HG03469 (cell line): Measurements from ENCODE around the gene LDAH.

Experiments used
- ATAC-seq: cut with Tn5 transposase; IDR thresholded peaks from one replicate; pipeline ENCODE4 v1.9.1; 2021; ENCODE audit warnings: mild to moderate bottlenecking, moderate library complexity, moderate number of reproducible peaks; ENCODE audit not compliant: unreplicated experiment

The LDAH gene

DNA sequence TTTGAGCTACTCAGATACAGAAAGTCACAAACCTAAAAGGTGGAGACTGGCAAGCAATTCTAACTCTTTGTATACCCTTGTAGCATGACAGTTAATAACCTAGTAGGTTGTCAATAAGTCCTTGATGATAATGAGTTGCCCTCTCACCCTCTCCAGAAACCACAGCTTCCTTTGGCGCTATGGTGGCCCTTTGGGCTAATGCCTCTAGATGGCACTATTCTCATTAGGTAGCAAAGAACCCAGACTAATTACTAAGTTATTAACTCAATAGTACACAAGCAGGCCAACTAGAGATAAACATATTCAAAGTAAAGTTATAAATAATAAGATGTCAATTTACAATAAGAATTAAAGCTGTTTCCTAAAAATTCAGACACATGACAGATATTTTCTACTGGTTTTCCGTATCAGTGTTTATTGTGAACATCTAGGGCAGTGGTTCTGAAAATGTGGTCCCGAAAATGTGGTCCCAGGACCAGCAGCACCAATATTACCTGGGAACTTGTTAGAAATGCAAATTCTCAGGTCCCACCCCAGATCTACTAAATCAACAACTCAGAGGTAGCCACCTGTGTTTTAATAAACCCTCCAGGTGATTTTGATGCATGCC, 41.1 kb downstream of the LDAH start:
- ATAC-seq, result peak; percentile 66

GRCh38 chr2:20771299-20771698, 51.6 kb downstream of the LDAH start:
- ATAC-seq, result no peak

DNA sequence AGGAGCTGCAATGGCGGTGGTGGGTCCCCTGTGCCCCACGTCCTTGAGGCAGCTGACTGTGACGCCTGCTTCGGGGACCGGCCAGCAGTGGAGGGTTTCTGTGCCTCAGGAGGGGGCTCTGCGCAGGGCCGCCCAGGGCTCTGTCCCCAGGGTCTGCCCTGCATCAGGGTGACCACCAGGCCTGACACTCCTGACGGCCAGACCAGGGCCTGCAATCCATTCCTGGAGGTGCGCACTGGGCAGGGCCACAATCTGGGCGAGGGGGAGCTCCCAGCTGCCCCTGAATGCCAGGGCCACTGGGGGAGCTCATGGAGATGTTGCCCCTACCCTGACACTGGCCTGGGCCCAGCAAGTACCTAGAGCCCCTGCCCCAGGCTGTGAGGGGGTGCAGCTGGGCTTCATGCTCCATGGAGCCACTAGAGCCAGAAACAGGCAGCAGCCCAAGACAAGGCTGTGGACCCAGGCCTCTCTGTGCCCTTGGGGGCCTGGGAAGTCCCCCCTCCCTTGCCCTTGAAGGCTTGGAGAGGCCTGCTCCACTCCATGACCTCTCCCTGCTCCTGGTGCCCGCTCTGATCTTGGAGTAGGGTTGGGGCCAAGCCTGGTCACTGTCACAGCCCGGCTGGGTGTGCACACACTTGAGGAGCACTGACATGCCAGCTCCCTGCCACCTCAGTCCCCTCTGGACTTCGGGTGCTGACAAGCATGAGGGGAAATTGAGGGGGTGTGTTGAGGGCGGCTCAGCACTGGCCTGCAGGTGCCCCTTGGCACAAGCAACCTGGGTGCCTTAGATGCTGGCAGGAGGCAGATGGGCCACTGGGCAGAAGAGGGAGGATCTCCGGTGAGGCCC, 55.9 kb downstream of the LDAH start:
- ATAC-seq, result no peak

- no peak for ATAC-seq
Measured at GRCh38 chr2:20766213-20766612, 56.7 kb downstream of the LDAH start.

- no peak for ATAC-seq
Measured at GRCh38 chr2:20762945-20763683, 59.8 kb downstream of the LDAH start.

- ATAC-seq, result no peak
Measured at GRCh38 chr2:20759487-20759886, 63.4 kb downstream of the LDAH start.

GRCh38 chr2:20758997-20759396, 63.9 kb downstream of the LDAH start:
- peak; percentile 61 for ATAC-seq

GRCh38 chr2:20757405-20758090, 65.4 kb downstream of the LDAH start:
- ATAC-seq, result no peak

- ATAC-seq, result no peak
Measured at GRCh38 chr2:20755132-20755800, 67.6 kb downstream of the LDAH start.

GRCh38 chr2:20752293-20752692, 70.6 kb downstream of the LDAH start:
- ATAC-seq, result no peak

- no peak for ATAC-seq
Measured at GRCh38 chr2:20747317-20747716, 75.6 kb downstream of the LDAH start.

DNA sequence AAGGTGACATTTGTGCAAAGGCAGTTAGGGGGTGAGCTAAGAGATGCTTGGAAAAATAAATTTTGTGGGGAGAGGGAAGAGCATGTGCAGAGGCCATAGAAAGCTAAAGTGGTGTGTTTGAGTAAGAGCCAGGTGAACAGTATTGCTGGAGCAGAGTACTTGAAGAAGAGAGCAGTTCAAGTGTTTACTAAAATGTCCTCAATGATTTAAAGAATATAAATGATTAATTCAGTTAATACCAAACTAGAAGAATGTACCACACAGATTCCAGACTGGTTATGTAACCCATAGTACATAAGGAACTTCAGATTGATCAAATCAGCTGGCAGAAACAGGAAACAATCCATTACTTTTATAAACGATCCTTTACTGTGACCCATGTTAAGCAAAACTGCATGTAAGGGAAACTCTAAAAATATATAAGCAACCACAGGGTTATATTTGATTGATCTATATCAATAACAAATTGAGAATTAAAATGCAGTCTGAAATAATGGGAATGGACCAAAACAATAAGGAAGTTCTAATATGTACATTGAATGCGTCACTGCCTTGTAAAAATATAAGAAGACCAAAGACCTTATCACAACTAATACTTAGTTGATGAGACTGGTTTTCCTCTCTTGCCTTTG, 76.9 kb downstream of the LDAH start:
- no peak for ATAC-seq

GRCh38 chr2:20744366-20745335, 78.2 kb downstream of the LDAH start:
- ATAC-seq, result peak; percentile 89

DNA sequence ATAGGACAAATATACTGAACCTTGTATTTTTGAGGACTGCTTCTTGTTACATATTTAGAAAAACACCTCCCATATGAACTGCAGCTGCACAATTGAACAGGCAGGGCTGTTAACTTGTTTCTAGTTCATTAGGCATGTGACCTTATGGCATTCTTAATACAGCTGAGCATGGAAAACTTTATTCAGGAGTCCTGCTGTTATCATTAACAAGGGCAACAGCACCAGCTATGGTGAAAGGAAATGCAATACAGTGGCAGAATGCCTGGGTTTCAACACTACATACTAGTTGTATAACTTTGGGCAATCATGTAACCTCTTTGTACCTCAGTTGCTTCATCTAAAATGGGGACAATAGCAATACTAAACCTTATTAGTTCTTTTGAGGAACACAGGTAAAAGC, 84.1 kb downstream of the LDAH start:
- no peak for ATAC-seq

DNA sequence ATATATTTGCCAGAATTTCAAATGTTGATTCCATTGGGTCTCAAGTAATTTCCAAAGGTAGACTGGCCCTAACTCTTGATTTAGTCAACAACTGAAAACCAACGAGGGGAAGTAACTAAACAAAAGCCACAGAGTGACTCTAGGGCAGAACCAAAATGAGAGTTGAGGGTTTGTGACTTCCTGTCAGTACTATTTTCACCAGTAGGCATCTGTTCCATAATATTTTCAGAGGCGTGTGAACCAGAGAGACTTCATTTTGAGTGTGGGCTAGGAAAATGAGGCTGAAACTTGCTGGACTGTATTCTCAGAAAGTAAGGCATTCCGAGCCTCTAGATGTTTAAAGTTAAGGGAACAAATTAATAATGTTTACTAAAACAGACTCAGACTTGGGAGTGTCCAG, 85.4 kb downstream of the LDAH start:
- ATAC-seq, result peak; percentile 96

- ATAC-seq, result no peak
Measured at GRCh38 chr2:20728114-20728758, 94.7 kb downstream of the LDAH start.

GRCh38 chr2:20726913-20727312, 96.0 kb downstream of the LDAH start:
- no peak for ATAC-seq

DNA sequence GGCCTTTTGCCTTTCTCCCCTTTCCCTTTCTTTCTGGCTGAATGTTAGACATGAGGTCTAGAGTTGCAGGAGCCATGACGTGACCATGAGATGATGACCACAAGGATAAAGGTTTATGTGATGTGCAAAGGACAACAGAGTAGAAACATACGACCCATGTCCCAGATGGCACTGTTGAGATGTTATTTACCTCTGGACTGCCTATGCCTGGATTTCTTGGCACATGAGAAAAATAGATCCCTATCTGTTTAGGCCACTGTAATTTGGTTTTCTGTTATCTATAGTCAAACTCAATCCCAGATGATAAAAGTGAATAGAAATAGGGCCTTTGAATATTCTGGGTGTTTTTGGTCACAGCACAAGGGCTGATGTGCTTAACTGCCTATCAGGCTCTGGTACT, 97.1 kb downstream of the LDAH start:
- no peak for ATAC-seq
